KMS-11 (cell line): Measurements from ENCODE around the gene NUMA1.

Experiments used
- H2AFZ ChIP-seq: fragments of 200-600 bp; sonication (generic); 2 replicates; pipeline ENCODE4 v1.6.1; 2016; ENCODE audit warnings: antibody characterized with exemption, mixed run types, low read depth
- H3K27ac ChIP-seq: fragments of 200-600 bp; sonication (generic); 2 replicates; pipeline ENCODE4 v1.6.1; 2016; ENCODE audit warnings: mild to moderate bottlenecking, mixed run types
- H3K27me3 ChIP-seq: fragments of 200-600 bp; sonication (generic); 2 replicates; pipeline ENCODE4 v1.6.1; 2017; ENCODE audit warnings: mild to moderate bottlenecking, low read depth, mixed run types, moderate library complexity; ENCODE audit not compliant: insufficient read depth
- H3K36me3 ChIP-seq: fragments of 200-600 bp; sonication (generic); 2 replicates; pipeline ENCODE4 v1.6.1; 2017; ENCODE audit warnings: mild to moderate bottlenecking, mixed run types; ENCODE audit not compliant: insufficient read depth
- H3K4me1 ChIP-seq: fragments of 200-600 bp; sonication (generic); 2 replicates; pipeline ENCODE4 v1.6.1; 2016; ENCODE audit warnings: mild to moderate bottlenecking, low read depth, mixed run types; ENCODE audit not compliant: poor library complexity, severe bottlenecking
- H3K4me2 ChIP-seq: fragments of 200-600 bp; sonication (generic); 2 replicates; pipeline ENCODE4 v1.7.0; 2016; ENCODE audit warnings: mild to moderate bottlenecking, mixed run types
- H3K4me3 ChIP-seq: fragments of 200-600 bp; sonication (generic); IDR thresholded peaks from 2 replicates; pipeline ENCODE4 v1.6.1; 2017; ENCODE audit warnings: low read depth, low read length, mixed read lengths; ENCODE audit not compliant: insufficient read depth
- H3K79me2 ChIP-seq: fragments of 200-600 bp; sonication (generic); 2 replicates; pipeline ENCODE4 v1.6.1; 2016; ENCODE audit warnings: low read depth, mixed run types; ENCODE audit not compliant: insufficient read depth
- H3K9ac ChIP-seq: fragments of 200-600 bp; sonication (generic); 2 replicates; pipeline ENCODE4 v1.6.1; 2016; ENCODE audit warnings: mild to moderate bottlenecking, mixed run types
- H4K20me1 ChIP-seq: fragments of 200-600 bp; sonication (generic); 2 replicates; pipeline ENCODE4 v1.6.1; 2016; ENCODE audit warnings: mild to moderate bottlenecking, mixed run types; ENCODE audit not compliant: insufficient read depth
- TF ChIP-seq, protein P1 (sequence below): fragments of 200-600 bp; sonication (generic); conservative IDR thresholded peaks from 2 replicates; pipeline ENCODE4 v1.6.1; 2017; ENCODE audit warnings: low read depth, mild to moderate bottlenecking, antibody characterized with exemption, low read length, moderate library complexity, mixed read lengths

Gene NUMA1

DNA sequence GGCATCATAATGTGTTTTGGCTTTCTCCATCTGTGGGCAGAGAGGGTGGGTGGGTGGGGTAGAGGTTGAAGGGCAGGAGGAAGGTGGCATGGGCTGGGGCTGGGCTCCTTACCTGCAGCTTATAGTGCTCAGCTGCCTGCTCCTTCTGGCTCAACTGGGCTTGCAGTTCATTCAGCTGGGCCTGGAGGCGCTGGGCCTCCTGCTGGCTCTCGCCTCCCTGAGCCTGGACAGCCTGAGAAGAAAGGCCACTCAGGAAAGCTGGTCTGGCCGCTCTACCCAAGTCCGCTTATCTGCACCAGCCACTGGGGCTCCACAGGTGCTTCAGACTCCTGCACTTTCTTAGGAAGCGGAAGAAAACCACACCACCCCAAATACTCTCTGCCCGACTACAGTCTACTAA is 71.2 kb downstream of the NUMA1 start:
- no peak overlapping the region for H2AFZ ChIP-seq
- no peak overlapping the region for H3K9ac ChIP-seq
- H3K4me1 ChIP-seq = no peaks in the 10 kb centered on the region
- no peak overlapping the region for H3K4me2 ChIP-seq
- TF ChIP-seq, protein P1, sequence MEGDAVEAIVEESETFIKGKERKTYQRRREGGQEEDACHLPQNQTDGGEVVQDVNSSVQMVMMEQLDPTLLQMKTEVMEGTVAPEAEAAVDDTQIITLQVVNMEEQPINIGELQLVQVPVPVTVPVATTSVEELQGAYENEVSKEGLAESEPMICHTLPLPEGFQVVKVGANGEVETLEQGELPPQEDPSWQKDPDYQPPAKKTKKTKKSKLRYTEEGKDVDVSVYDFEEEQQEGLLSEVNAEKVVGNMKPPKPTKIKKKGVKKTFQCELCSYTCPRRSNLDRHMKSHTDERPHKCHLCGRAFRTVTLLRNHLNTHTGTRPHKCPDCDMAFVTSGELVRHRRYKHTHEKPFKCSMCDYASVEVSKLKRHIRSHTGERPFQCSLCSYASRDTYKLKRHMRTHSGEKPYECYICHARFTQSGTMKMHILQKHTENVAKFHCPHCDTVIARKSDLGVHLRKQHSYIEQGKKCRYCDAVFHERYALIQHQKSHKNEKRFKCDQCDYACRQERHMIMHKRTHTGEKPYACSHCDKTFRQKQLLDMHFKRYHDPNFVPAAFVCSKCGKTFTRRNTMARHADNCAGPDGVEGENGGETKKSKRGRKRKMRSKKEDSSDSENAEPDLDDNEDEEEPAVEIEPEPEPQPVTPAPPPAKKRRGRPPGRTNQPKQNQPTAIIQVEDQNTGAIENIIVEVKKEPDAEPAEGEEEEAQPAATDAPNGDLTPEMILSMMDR = no peak
- H3K36me3 ChIP-seq = peaks cover 5% of the 10 kb centered on the region; the same call in 1 of the 2 replicates
- no peaks in the 10 kb centered on the region for H3K27me3 ChIP-seq
- no peak overlapping the region for H3K27ac ChIP-seq
- H4K20me1 ChIP-seq = no peaks in the 10 kb centered on the region
- no peak overlapping the region for H3K4me3 ChIP-seq
- no peaks in the 10 kb centered on the region for H3K79me2 ChIP-seq

DNA sequence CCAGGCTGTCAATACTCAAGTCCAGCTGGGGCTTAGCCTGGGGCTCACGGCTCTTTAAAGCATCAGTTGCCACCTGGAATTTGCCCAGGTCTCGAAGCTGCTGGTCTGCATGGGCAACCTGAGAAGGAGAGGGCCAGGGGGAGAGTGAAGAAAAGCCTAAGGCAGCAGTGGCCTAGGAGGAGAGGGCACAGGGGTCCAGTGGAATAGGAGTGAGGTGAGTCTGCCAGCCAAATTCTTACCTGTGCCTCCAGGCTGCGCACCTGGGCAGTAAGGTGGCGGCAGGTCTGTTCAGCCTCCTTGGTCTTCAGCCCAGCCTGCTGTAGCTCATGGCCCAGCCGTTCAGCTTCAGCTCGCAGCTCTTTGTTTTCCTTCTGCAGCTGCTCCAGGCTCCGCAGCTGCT is 71.6 kb downstream of the NUMA1 start:
- no peak overlapping the region for H2AFZ ChIP-seq
- no peaks in the 10 kb centered on the region for H4K20me1 ChIP-seq
- no peak overlapping the region for H3K27ac ChIP-seq
- no peak overlapping the region for H3K4me3 ChIP-seq
- no peak overlapping the region for H3K9ac ChIP-seq
- H3K79me2 ChIP-seq = no peaks in the 10 kb centered on the region
- no peak overlapping the region for H3K4me2 ChIP-seq
- H3K36me3 ChIP-seq = peaks cover 5% of the 10 kb centered on the region; the same call in 1 of the 2 replicates
- no peaks in the 10 kb centered on the region for H3K27me3 ChIP-seq
- no peaks in the 10 kb centered on the region for H3K4me1 ChIP-seq
- TF ChIP-seq, protein P1 = no peak

DNA sequence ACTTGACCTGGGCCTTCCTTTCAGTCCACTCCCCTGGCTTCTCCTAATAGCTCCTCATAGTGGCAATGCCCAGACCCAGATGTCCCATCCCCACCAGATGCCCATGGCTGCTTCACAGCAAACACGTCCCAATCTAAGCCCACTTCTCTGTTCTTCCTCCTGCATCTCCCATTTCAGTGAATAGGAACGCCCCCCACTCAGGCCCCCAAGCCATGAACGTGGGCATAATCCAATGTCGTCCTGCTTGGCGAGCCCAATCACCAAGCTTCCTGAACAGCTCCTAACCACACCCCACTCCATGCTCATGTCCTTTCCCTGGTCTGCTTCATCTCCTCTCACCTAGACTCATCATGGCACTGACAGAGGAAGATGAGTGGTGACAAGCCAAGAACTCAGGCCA is 72.8 kb downstream of the NUMA1 start:
- Histone ChIP-seq H3K27me3 (no peaks in the 10 kb centered on the region), H2AFZ (no peak overlapping the region), H3K4me1 (no peaks in the 10 kb centered on the region), H3K36me3 (peaks cover 5% of the 10 kb centered on the region; the same call in 1 of the 2 replicates), H3K27ac (no peak overlapping the region), H4K20me1 (no peaks in the 10 kb centered on the region), H3K4me2 (no peak overlapping the region), H3K79me2 (no peaks in the 10 kb centered on the region), H3K9ac (no peak overlapping the region), H3K4me3 (no peak overlapping the region)
- TF ChIP-seq, protein P1 = no peak

DNA sequence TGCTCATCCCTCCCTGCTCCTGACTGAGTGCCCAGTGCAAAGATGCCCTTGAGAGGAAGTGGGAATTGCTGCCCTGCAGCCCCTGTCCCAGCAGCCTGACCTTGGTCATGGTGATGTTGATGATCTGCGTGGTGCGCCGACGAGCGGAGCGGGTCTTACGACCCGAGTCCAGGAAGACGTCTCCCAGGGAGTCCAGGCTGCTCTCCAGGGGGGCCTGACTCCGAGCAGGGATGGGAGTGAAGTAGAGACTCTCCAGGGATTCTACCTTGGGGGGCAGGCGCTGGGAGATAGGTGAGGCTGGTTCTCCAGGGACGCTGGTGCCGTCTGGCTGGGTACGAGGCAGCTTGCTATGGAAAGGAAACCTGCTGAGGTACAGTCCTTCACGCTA is 73.3 kb downstream of the NUMA1 start:
- Histone ChIP-seq H3K27me3 (no peaks in the 10 kb centered on the region), H3K4me3 (no peak overlapping the region), H4K20me1 (no peaks in the 10 kb centered on the region), H3K27ac (no peak overlapping the region), H3K79me2 (no peaks in the 10 kb centered on the region), H3K9ac (no peak overlapping the region), H3K4me2 (no peak overlapping the region), H3K4me1 (no peaks in the 10 kb centered on the region), H2AFZ (no peak overlapping the region), H3K36me3 (peaks cover 5% of the 10 kb centered on the region; the same call in 1 of the 2 replicates)
- TF ChIP-seq, protein P1 = no peak
